Epithelial cell of esophagus (primary cell): ENCODE data around the gene PAX5.

Source experiments
- DNase-seq: peaks from one replicate; pipeline ENCODE4 v3.0.0; 2010; ENCODE audit warnings: low read depth
- H3K4me3 ChIP-seq: 2 replicates; pipeline ENCODE4 v1.5.1; 2011; ENCODE audit warnings: mild to moderate bottlenecking, low read length, control low read depth
- CTCF ChIP-seq: IDR thresholded peaks from 2 replicates; pipeline ENCODE4 v1.5.1; 2011; ENCODE audit warnings: low read depth, mild to moderate bottlenecking, low read length, control low read depth, inconsistent platforms; ENCODE audit not compliant: insufficient read depth; ENCODE audit errors: missing control alignments

PAX5 gene

GRCh38 chr9:37002413-37003217 is 31.5 kb downstream of the PAX5 start:
- no peak overlapping the region for H3K4me3 ChIP-seq
- no peak for TF ChIP-seq CTCF
- no peak for DNase-seq

DNA sequence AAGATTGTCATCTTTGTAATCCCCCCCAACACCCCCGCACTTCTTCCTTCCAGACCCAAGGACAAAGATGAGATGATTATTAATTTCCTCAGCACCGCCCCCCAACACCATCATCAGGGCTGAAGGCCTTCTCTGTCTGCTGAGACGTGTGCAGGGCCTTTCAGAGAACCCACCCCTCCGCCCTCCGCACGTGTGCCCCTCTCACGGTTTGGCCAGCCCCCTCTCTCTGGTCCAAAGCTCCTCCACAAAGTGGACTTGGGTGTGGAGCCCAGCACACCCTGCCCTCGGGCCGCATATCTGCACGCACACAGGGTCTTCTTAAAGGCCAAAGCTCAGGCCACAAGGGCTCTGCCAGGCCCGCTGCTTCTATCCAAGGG is 32.0 kb downstream of the PAX5 start:
- no peak for TF ChIP-seq CTCF
- no peak overlapping the region for H3K4me3 ChIP-seq
- no peak for DNase-seq

- H3K4me3 ChIP-seq, result no peak overlapping the region
- no peak for TF ChIP-seq CTCF
- no peak for DNase-seq
Measured at GRCh38 chr9:37001459-37001858, 32.6 kb downstream of the PAX5 start.

- TF ChIP-seq CTCF, result no peak
- no peak for DNase-seq
- no peak overlapping the region for H3K4me3 ChIP-seq
Measured at GRCh38 chr9:36999728-37000333, 34.2 kb downstream of the PAX5 start.

DNA sequence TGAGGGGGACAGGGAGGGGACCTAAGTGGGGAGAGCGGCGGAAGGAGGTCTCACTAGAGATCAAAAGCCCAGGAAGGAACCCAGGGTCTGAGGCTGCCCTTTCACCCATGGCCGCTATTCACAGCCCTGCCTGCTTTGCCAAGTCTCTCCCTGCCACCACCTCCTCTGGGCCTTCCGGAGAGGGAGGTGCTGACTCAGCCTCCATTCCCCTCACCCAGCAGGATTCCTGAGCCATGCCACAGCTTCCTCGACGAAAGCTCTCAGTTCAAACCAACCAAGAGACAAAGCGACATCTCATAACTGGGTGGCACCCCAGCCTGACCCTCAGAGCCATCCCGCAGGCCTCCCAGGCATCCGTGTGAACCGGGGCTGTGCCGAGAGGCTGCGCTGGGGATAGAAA is 36.7 kb downstream of the PAX5 start:
- TF ChIP-seq CTCF, result no peak
- H3K4me3 ChIP-seq, result no peak overlapping the region
- DNase-seq, result peak; percentile 77

- no peak for DNase-seq
- TF ChIP-seq CTCF, result no peak
- H3K4me3 ChIP-seq, result no peak overlapping the region
Measured at GRCh38 chr9:36996706-36997086, 37.4 kb downstream of the PAX5 start.
